ENCODE data around the gene STK35.
"Not testable (repeated sequence)": the region's sequence is repeated elsewhere in the genome, so short reads cannot be mapped to it uniquely, and the experiment has no call there.

STK35 gene

GRCh38 chr20:2164421-2164820 is 62.8 kb downstream of the STK35 start:
- no peak for DNase-seq

DNA sequence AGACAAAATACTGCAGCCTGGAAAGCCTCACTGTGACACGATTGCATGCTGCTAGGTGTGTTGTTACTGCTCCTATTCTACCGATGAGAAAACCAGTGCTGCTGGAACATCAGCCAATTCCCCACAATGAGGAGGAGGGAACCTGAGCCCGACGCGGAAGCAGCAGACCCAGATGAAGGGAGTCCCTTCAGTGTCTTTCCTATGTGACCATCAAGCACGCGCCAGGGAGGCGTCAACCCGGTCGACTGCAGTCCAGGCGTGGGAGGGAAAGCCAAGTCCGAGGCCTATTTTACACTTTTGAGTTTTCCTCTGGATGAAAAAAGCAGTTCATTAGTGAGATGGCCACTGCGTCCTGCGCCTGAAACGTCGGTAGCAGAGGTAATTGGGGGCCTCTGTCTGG is 63.3 kb downstream of the STK35 start:
- no peak for DNase-seq

- no peak for DNase-seq
Observed at GRCh38 chr20:2165871-2166270, 64.2 kb downstream of the STK35 start.

GRCh38 chr20:2167112-2167511 is 65.5 kb downstream of the STK35 start:
- no peak for DNase-seq

- no peak for DNase-seq
Observed at GRCh38 chr20:2168946-2169345, 67.3 kb downstream of the STK35 start.

DNA sequence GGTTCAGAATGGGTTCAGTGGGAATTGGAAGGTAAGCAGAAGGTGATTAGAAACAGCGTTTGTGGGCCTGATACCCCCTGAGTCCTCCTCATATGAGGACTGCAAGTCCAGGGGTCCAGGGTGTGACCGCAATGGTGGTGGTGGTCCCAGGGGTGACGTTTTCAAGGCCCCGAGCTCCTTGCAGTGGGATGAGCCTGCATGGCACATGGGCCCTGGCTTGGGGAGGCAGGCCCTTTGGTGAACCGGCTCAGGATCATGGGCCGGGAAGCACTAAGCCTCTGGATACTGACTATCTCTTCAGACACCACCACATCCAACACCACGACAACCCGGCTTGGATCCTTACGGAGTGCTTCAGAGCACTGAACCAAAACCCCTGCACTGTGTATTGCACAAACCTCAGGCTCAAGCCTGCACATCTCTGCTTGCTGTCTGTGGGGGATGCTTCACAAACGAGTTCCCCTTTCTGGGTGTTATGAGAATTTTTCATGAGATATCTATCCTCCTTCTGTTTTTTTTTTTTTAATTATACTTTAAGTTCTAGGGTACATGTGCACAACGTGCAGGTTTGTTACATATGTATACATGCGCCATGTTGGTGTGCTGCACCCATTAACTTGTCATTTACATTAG is 67.9 kb downstream of the STK35 start:
- no peak for DNase-seq

DNA sequence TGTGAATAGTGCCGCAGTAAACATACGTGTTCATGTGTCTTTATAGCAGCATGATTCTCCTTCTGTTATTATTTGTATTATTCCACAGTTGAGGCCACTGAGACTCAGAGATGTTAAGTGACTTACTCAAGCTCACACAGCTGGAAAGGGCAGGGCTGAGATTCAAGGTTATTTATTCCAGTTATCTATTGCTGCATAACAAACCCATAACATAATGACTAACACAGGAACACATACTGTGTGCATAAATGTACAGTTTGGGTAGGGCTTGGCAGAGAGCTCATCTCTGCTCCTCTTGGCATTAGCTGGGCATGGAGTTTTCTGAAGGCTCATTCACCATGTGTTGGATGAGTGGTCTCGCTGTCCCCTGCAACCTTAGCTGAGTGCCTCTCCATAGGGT is 68.8 kb downstream of the STK35 start:
- no peak for DNase-seq

DNA sequence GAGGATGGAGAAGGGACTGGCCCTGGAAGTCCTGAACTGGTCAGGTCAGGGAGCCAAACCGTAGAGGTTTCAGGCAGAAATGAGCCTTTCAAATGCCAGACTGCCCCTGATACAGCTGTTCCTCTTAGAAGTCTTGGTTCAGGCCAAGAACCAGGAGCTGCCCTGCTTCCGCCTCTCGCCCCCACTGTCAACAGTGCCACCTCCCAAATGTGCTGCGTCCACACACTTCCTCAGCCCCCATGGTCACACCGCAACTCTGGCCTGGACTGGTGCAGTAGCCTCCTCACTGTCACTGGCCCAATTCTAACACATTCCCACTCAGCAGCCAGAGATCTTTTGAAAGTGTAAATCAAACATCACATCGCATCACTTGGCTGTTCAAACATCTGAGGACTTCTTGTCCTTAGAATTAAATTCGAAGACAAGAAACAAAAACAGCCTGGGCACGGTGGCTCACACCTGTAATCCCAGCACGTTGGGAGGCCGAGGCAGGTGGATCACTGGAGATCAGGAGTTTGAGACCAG is 69.7 kb downstream of the STK35 start:
- no peak for DNase-seq

DNA sequence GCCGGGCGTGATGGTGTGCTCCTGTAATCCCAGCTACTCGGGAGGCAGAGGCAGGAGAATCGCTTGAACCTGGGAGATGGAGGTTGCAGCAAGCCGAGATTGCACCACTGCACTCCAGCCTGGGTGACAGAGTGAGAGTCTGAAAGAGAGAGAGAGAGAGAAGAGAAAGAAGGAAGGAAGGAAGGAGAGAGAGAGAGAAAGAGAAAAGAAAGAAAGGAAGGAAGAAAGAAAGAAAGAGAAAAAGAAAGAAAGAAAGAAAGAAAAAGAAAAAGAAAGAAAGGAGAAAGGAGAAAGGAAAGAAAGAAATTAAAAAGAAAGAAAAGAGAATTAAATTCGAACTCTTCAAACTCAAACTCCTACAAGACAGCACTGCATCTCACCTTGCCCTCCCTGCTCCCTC is 70.2 kb downstream of the STK35 start:
- DNase-seq: not testable (repeated sequence)

- DNase-seq: peak; percentile 51
Observed at GRCh38 chr20:2172305-2173175, 70.9 kb downstream of the STK35 start.

GRCh38 chr20:2173186-2173585 is 71.6 kb downstream of the STK35 start:
- DNase-seq: no peak

DNA sequence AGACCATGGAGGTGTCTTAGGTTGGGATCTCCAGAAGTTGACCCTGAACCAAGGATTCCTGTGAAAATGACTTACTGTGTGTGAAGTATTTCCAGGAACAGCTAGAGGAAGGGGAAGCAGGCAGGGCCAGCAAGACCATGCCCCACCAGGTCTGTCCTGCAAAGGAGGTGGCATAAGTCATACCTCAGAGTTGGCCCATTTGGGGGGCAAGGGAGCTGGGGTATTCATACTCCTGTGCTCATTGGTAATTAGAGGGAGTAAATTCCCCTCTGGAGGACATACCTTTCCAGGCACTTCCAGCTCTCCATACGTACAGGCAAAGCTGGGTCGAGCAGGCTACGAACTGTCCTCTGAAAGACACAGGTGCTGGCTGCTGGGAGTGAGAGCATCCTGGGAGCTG is 72.4 kb downstream of the STK35 start:
- DNase-seq: no peak

DNA sequence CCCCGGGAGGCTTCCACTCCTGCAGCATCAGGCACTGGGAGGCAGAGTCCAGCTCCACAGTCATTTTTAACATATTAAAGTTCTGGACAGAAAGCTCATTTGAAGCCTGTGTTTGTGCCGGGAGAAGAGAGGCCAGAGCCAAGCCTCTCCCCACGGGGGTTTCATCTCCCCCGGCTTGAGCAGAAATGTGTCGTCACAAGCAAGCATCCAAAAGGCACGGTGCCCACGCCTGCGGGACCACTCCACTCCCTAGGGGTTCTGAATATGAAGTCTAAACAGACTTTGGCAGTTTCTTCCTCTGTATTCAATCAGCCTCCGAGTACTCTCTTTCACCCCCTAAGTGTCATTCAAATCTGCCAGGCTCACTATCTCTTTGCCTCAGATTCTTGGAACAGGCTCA is 75.3 kb downstream of the STK35 start:
- no peak for DNase-seq

GRCh38 chr20:2178318-2179232 is 76.9 kb downstream of the STK35 start:
- DNase-seq: no peak

DNA sequence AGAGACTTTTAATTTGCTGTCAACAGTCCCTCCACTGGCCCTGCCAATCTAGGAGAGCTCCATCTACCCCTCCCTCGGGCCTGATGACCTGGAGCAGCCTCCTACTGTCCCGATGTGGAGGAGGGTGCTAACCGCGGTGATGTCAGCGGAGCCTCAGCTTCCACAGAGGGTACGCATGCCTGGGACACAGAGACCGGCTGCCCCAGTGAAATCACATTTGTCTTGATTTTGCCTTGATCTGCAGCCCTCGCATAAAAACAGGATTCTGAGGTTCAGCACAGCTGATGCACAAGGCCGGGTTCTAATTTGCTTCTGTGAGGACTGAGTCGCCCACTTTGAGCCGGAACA is 77.6 kb downstream of the STK35 start:
- DNase-seq: no peak

DNA sequence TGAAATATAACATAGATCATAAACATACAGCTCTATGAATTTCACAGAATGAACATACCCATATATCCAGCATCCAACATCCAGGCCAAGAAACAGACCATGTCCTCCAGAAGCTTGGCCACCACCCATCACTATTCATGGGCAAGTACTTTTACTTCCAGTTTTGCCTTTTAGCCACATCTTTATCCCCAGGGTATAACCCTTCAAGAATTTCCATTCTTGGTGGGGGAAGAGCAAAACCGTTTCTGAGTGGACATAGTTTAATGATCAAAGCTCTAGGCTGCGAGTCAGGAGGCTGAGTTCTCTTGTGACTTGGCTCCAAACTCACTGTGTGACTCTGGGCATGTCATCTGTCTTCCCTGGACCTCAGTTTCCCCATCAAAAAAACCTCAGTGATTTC is 78.3 kb downstream of the STK35 start:
- no peak for DNase-seq

DNA sequence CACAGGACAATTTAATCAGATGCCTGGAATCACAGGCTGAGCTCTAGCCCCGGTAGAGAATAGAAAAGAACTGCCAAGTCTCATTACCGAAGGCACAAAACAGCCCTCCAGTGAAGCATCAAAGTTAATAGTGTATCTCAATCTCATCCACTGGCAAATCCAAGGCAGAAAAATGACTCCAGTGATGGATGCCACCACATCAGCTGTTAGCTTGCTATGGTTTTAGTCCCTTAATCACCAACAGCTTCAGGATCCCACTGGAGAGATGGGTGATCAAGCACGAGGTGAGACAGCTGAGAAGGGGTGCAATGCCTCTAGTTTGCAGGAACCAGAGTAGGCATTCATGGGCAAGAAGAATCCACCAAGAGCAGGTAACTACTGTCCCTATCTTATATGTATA is 81.8 kb downstream of the STK35 start:
- no peak for DNase-seq

DNA sequence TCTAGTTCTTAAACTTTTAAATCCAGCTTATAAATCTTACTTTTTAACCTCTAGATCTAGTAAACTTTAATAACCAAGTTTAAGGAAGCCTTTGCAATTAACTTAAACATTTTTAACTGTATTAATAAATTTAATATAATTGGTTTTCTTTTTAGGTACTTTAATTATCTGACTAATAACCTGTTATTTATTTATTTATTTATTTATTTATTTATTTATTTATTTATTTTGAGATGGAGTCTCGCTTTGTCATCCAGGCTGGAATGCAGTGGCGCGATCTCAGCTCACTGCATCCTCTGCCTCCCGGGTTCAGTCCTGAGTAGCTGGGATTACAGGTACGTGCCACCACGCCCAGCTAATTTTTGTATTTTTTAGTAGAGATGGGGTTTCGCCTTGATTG is 83.3 kb downstream of the STK35 start:
- DNase-seq: not testable (repeated sequence)

DNA sequence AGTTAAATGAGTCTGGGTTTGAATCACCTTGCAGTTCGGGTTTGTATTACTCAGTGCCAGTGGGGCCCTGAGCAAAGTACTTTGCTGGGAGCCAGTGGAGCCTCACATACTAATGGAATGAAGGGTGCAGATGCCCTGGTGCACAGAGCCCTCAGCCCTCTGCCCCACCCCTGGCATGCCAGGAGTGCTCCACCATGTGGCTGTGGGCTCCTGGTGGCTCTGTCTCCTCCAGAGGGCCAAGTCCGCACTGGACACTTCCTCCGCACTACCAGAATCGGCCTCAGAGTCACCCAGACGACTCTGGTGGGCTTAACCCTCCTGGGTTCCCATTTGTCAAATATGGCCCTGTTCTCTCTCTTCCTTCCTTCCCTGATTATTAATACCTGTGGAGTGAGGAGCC is 94.0 kb downstream of the STK35 start:
- no peak for DNase-seq

DNA sequence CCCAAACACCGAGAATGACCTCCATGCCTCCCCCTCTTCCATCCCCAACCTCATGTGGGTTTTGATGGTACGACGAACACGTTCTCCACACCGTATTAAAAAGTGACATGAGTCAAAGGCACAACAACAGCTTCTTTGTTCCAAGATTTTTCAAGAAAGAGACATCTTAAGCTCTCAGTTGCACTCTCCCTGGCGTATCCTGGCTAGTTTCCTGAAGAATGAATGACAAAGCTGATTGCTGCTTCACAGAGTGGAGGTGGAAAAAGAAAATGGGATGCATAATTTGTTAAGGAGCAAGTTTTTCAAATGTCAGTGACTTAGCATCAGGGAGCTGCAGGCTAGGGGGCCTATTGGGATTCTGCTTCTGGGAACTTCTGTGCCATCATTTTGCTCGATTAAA is 95.5 kb downstream of the STK35 start:
- DNase-seq: no peak

All from NCI-H2171 (cell line).